NK-92 (cell line): ENCODE measurements around the gene SREK1.

Experiments
- DNase-seq: peaks from one replicate; lab custom pipeline; 2025; ENCODE audit not compliant: unreplicated experiment; lab: John Stamatoyannopoulos, UW

Gene SREK1

DNA sequence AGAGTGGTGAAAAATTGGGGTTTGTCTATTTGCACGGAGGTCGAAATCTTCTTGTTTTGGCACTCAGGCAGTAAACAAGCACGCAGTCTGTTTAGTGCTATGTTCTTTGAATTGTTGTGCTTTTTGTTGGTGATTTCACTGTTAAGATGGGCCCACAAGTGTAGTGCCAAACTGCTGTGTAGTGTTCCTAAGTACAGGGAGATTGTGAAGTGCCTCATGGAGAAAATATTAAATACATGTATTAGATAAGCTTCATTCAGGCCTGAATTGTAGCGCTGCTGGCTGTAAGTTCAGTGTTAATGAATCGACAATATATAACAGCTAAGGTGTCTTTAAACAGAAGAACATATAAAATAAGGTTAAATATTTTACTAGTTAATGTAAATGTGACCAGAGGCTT, 17.3 kb downstream of the SREK1 start:
- no peak for DNase-seq

GRCh38 chr5:66164044-66164790, 20.1 kb downstream of the SREK1 start:
- DNase-seq: no peak

DNA sequence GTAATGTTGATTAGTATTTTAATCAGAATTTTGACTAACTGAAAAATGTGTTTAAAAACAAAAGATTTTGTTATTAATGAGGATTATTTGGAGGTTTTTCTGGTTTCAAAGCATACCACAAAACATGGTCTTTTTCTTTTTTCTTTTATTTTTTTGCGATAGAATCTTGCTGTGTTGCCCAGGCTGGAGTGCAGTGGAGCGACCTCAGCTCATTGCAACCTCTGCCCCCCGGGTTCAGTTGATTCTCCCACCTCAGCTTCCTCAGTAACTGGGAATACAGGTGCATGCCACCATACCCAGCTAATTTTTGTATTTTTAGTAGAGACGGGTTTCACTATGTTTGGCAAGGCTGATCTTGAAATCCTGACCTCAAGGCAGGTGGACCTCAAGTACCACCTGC, 24.1 kb downstream of the SREK1 start:
- no peak for DNase-seq

- DNase-seq: no peak
Measured at GRCh38 chr5:66169534-66169933, 25.4 kb downstream of the SREK1 start.

GRCh38 chr5:66170195-66170919, 26.3 kb downstream of the SREK1 start:
- no peak for DNase-seq

DNA sequence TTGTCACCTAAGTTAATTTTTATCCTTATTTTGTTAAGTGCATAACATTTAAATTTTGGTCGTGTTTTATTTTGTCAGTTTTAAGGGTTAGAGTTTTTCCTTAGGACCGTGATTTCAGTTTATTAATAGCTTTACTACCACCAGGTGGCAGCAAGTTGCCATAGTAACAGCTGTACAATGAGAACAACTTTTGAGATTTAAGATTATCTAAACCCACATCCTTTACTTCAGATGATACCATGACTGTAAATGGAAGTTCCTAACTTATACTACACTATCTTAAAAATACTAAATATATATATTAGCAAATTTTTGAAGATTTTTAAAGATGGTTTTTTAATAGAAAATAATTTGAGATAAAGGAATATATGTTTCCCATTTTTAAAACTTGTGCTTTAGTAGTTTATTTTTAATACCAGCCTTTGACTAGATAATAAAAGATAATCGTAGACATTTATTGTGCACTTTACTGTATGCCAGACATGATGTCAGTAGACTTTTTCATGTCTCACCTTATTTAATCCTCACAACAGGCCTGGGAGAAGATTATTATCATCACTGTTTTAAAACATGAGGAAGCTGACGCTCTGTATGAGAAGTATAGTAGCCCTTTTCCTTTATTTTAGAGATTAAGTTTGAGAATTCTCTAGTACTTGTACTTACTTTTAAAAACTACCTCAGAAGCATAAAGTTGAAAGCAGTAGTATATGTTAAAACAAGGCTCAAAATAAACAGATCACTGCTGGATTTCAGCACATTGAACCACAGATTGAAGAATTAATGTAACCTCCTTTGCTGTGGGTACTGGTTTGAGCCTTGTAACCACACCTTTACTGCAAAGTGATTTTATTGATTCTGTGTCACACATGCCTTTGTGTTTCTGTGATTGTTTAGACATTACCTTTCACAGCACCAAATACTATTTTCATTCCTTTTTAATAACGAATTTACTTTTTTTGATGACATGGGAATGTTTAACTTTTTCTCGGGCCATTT, 27.5 kb downstream of the SREK1 start:
- no peak for DNase-seq

GRCh38 chr5:66174338-66174737, 30.2 kb downstream of the SREK1 start:
- DNase-seq: no peak

DNA sequence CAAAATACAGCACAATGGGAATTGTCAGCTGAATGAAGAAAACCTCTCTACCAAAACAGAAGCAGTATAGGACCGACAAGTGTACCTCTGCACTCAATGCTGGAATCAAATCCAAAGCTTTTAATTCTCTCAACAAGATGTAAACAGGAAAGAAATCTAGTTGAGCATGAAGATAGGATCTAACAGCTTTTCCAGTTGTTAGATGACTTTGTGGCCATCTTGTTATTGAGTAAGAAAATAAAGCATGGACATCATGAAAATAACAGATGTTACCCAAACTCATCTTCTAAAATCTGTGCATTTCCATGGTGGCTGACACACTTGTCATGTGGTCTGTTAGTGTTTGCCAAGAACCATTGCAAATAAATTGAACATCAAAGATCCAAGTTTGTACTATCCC, 34.7 kb downstream of the SREK1 start:
- no peak for DNase-seq

DNA sequence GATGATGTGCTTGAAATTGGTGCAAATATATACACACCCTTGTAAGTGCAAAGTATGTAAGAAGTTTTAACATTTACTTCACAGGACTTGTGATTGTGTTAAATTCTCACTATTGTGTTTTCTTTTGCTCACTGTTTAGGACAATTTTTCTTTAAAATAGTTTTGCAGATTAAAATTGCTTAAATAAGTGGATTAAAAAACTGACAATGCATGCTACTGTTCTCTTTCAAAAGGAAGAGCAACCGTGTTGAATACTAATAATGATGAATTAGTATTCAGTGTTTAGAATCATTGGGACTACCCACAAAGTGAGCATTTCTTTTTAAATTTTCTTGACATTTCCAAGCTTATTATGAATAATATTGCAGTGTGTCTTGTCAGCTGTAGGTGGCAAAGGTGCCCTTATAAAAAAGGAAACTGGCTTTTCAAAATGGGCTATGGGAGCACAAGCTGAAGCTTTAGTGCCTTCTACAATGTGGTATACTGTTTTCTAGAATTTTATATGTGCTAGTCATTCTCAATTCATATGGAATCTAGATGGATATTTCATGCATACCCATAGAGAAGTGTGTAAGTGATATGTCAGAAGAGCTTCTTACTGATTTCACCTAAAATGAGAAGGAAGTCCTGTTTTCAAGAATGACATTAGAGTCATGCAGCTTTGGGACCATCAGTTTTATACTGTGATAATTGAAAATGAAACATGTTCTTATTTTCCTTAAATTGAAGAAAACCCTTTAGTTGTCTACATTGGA, 35.4 kb downstream of the SREK1 start:
- DNase-seq: no peak

- no peak for DNase-seq
Measured at GRCh38 chr5:66180282-66181155, 36.4 kb downstream of the SREK1 start.

GRCh38 chr5:66186108-66186507, 42.0 kb downstream of the SREK1 start:
- DNase-seq: no peak

GRCh38 chr5:66193419-66193818, 49.3 kb downstream of the SREK1 start:
- no peak for DNase-seq

GRCh38 chr5:66197764-66198405, 53.8 kb downstream of the SREK1 start:
- DNase-seq: no peak

DNA sequence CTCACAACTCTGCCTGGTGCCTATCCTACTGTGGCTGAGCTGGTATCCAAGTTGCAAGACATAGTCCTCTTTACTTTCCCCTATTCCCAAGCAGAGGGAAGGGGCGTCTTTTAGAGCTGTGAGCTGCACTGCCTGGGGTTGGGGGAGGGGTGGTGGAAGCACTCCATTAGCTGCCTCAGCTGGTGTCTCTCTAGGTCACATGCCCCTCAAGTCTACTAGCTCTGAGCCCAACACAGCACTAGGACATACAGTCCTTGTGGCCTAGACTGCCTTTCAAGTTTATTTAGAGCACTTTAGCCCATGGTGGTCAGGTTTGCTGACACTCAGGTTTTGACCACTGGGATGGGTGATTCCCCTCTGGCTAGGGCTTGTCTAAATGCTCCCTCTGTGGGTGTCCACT, 54.7 kb downstream of the SREK1 start:
- DNase-seq: no peak

DNA sequence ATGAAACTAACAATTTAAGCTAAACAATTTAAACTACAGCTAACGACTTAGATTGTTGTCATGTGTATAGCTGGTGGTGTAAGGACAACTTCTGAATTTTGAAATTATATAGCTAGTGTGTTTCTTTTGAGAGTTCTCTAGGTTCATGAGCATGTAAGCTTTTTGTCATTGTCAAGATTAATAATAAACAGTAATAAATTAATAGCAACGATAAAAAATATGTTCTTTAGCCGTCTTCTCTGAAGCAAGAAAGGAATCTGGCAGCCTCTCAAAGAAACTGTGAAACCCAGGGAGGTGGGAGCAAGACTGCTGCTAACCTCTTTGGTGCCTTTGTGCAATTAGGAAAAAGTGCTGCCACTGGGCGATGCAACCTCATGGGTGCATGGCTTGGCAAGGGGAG, 59.4 kb downstream of the SREK1 start:
- no peak for DNase-seq

DNA sequence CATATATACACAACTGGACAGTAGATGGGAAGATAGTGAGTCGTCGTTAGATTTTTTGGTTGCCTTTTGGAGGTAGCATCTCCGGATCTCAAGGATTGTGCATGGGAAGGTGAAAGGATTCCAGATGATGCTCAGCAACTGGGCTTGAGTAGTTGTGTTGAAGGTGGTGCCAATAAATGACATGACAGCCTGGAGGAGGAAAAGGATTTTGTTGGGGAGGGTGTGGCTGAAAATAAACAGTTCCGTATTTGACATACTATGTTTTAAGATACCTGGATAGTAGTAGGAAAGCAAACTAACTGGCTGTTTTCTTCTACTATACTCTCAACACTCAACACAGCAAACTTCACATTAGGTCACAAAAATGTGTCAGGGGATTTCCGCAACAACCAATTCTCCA, 62.4 kb downstream of the SREK1 start:
- DNase-seq: no peak

DNA sequence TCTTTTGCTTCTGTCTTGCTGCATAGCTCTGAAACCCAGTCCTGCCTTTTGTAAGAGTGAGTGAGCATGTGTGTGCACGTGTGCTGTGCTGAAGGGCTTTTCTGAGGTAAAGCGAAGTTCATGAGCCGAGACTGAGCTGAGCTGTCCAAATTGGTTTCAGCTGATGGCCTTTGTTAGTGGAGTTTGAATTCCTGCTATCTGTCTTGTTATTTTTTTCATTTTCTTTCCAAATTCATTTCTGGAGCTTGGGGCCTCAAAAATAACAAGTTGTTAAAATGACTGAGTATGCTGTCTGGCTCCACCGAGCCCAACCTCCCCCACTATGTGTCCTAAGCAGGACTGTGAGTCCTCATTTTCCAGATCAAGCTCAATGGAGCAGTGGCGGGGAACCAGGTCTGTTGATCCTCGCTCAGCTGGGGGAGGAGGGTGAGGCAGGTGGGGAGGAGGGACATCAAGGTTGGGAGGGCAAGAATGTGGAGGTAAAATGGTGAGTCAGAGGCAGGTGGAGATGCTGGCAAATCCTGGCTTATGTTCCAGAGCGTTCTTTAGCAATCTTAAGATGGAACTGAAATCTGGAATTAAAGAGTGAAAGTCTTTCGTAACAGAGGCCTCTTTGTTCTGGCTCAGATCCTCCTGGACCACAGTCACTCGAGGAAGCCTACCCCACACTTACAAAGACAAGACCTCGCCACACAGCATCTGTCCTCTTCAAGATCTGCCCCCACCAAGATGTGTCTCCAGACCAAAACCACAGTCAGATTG, 63.9 kb downstream of the SREK1 start:
- DNase-seq: no peak

DNA sequence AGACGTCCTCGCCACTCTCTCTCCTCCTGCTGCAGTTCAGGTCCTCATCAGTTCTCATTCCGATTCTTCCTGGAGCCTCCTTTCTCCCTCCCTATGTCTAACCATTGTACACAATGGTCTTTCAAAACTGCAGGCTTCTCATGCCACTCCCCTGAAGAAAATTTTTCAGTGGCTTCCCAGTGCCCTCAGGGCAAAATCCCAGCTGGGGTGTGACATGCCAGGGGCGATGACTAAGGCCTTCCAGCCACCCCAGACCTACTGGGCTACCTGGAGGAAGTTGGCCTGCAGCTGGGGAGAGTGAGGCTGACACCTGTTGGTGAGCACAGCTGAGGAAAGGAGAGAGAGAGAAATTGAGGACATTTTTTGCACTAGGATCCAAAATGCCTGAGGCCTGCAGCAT, 65.2 kb downstream of the SREK1 start:
- no peak for DNase-seq

DNA sequence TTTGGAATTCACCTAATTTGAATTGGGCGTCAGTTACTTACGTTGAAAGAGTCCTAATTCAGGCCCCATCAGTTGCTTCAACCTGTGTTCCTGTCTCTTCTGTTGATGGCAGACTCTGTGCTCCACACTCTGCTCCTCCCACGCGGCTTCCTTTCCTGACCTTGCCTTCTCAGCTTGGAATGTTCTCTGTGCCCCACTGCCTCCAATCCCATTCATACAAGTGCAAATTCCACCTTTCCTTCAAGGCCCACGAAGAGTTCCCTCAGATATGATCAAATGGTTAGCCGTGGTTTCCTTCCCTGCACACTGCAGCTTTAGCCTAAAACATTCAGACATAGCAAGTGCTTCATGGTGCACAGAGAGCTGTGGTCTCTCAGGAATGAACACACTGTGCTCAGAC, 65.7 kb downstream of the SREK1 start:
- no peak for DNase-seq
